ENCODE measurements around the gene EVI5L.

DNA sequence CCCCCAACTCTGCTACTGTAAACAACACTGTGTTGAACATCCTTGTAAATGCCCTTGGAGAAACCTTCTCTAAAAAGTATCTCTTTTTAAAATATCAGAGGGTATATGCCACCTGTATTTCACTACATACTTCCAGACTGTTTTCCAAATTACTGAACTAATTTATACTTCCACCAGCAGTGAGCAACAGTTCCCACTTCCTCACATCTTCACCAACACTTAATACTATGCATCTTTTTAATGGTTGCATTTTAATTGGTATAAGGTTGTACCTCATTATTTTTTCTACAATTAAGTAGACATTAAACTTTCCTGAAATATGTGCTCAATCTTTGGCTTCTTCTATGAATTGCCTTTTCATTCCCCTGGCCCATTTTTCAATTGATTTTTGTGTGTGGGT is 45.2 kb upstream of the EVI5L start:
- TF ChIP-seq, protein P1, sequence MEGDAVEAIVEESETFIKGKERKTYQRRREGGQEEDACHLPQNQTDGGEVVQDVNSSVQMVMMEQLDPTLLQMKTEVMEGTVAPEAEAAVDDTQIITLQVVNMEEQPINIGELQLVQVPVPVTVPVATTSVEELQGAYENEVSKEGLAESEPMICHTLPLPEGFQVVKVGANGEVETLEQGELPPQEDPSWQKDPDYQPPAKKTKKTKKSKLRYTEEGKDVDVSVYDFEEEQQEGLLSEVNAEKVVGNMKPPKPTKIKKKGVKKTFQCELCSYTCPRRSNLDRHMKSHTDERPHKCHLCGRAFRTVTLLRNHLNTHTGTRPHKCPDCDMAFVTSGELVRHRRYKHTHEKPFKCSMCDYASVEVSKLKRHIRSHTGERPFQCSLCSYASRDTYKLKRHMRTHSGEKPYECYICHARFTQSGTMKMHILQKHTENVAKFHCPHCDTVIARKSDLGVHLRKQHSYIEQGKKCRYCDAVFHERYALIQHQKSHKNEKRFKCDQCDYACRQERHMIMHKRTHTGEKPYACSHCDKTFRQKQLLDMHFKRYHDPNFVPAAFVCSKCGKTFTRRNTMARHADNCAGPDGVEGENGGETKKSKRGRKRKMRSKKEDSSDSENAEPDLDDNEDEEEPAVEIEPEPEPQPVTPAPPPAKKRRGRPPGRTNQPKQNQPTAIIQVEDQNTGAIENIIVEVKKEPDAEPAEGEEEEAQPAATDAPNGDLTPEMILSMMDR (IDR thresholded peaks at IDR 0.05) = no peak
- TF ChIP-seq EP300 (IDR thresholded peaks at IDR 0.05) = no peak

All from tibial nerve (tissue), 4 donors.